CD14-positive monocyte (primary cell): ENCODE results near the gene DZIP1L. TPM values are rescaled to one million over a fixed set of nuclear protein-coding genes. Genes with fewer than 3 reads are reported as not detected.

Source experiments
- DNase-seq, 3 donors: peaks; one replicate each; pipeline ENCODE4 v3.0.0-alpha.2; 2011 to 2022
- H2AFZ ChIP-seq: 2 replicates; pipeline ENCODE4 v1.6.0; 2012; ENCODE audit warnings: mild to moderate bottlenecking, low read depth, low read length, inconsistent platforms; ENCODE audit not compliant: insufficient read depth, poor library complexity, severe bottlenecking
- H3K27ac ChIP-seq, 2 donors: 1 replicate in 1 of 2; 2 replicates in 1 of 2; pipeline ENCODE4 v1.5.1; 2012 to 2013; ENCODE audit warnings: low read length in 2 of 2, control low read depth in 1 of 2, inconsistent platforms in 1 of 2, low read depth in 1 of 2, mild to moderate bottlenecking in 1 of 2
- H3K27me3 ChIP-seq, 2 donors: one replicate each; pipeline versions ENCODE4 v1.6.0 to v1.6.1; 2011 to 2013; ENCODE audit warnings: low read length in 2 of 2; ENCODE audit not compliant: control insufficient read depth in 2 of 2, insufficient read depth in 2 of 2
- H3K36me3 ChIP-seq, 2 donors: replicated peaks in 1 of 2; 1 replicate in 1 of 2; 2 replicates in 1 of 2; pipeline versions ENCODE4 v1.5.1 to v1.6.1; 2012 to 2013; ENCODE audit warnings: low read length in 2 of 2, control low read depth in 1 of 2, inconsistent platforms in 1 of 2, mild to moderate bottlenecking in 1 of 2; ENCODE audit not compliant: insufficient read depth in 2 of 2, control insufficient read depth in 1 of 2
- H3K4me1 ChIP-seq, 2 donors: 1 replicate in 1 of 2; 2 replicates in 1 of 2; pipeline versions ENCODE4 v1.5.1 to v1.6.1; 2012 to 2013; ENCODE audit warnings: low read length in 2 of 2, control low read depth in 1 of 2, inconsistent platforms in 1 of 2, mild to moderate bottlenecking in 1 of 2, moderate library complexity in 1 of 2; ENCODE audit not compliant: insufficient read depth in 2 of 2, control insufficient read depth in 1 of 2
- H3K4me2 ChIP-seq: replicated peaks from 2 replicates; pipeline ENCODE3; 2012; ENCODE audit warnings: low read length, moderate library complexity, mild to moderate bottlenecking; ENCODE audit not compliant: poor library complexity, severe bottlenecking; ENCODE audit errors: extremely low read depth
- H3K4me3 ChIP-seq, 3 experiments: fragments of 200-600 bp in 1 of 3; sonication (generic) in 1 of 3; replicated peaks in 1 of 3; 1 replicate in 2 of 3; 2 replicates in 1 of 3; pipeline ENCODE4 v1.5.1; 2011 to 2013; ENCODE audit warnings: low read length in 3 of 3, mild to moderate bottlenecking in 3 of 3, control low read depth in 2 of 3, low read depth in 2 of 3, inconsistent platforms in 1 of 3, moderate library complexity in 1 of 3
- H3K79me2 ChIP-seq: 2 replicates; pipeline ENCODE4 v1.6.0; 2012; ENCODE audit warnings: mild to moderate bottlenecking, control low read depth, inconsistent platforms, low read length, moderate library complexity; ENCODE audit not compliant: insufficient read depth
- H3K9ac ChIP-seq: 2 replicates; pipeline ENCODE4 v1.6.0; 2017; ENCODE audit warnings: low read length, mild to moderate bottlenecking; ENCODE audit not compliant: insufficient read depth, poor library complexity, severe bottlenecking
- H3K9me3 ChIP-seq, 2 donors: replicated peaks in 1 of 2; 1 replicate in 1 of 2; 2 replicates in 1 of 2; pipeline versions ENCODE4 v1.5.1 to v1.6.1; 2012 to 2013; ENCODE audit warnings: low read length in 2 of 2, control low read depth in 1 of 2; ENCODE audit not compliant: control insufficient read depth in 1 of 2, insufficient read depth in 1 of 2
- H4K20me1 ChIP-seq: 2 replicates; pipeline ENCODE4 v1.6.0; 2012; ENCODE audit warnings: mild to moderate bottlenecking, low read length, control low read depth, moderate library complexity; ENCODE audit not compliant: insufficient read depth
- H3K27ac Mint-ChIP-seq, 7 donors: one replicate each; pipeline ENCODE4 v1.8.0; 2020; ENCODE audit warnings: mild to moderate bottlenecking in 7 of 7, mixed read lengths in 7 of 7, moderate library complexity in 6 of 7, inconsistent platforms in 2 of 7
- H3K27me3 Mint-ChIP-seq, 3 donors: one replicate each; pipeline ENCODE4 v1.8.0; 2021 to 2022; ENCODE audit warnings: low read depth in 3 of 3, mild to moderate bottlenecking in 3 of 3, mixed read lengths in 3 of 3, moderate library complexity in 3 of 3, inconsistent platforms in 1 of 3
- H3K36me3 Mint-ChIP-seq, 2 donors: one replicate each; pipeline ENCODE4 v1.8.0; 2020; ENCODE audit warnings: mixed read lengths in 2 of 2, inconsistent platforms in 1 of 2, mild to moderate bottlenecking in 1 of 2
- H3K4me1 Mint-ChIP-seq: one replicate; pipeline ENCODE4 v1.8.0; 2020; ENCODE audit warnings: mild to moderate bottlenecking, mixed read lengths
- H3K4me3 Mint-ChIP-seq, 2 donors: one replicate each; pipeline ENCODE4 v1.8.0; 2020; ENCODE audit warnings: mild to moderate bottlenecking in 2 of 2, mixed read lengths in 2 of 2, moderate library complexity in 1 of 2
- H3K9me3 Mint-ChIP-seq, 7 donors: one replicate each; pipeline ENCODE4 v1.8.0; 2020 to 2022; ENCODE audit warnings: mixed read lengths in 7 of 7, mild to moderate bottlenecking in 6 of 7, moderate library complexity in 6 of 7, inconsistent platforms in 2 of 7
- WGBS: methylation state at CpG from one replicate; pipeline ENCODE4 v1.1.5; 2013; ENCODE audit warnings: missing lambda C conversion rate; ENCODE audit not compliant: insufficient coverage; 5-methylcytosine and 5-hydroxymethylcytosine counted together
- intact Hi-C, 2 donors: fragments of 100-400 bp; cut with micrococcal nuclease; formaldehyde crosslinking; loops; one replicate each; pipeline versions ENCODE4 v1.15.0 to v1.15.1; 2023
- polyA plus RNA-seq, 3 donors: library from polyadenylated mRNA; depleted of rRNA in 1 of 3; unstranded in 2 of 3; stranded (reverse) in 1 of 3; fragments of 300-500 nt in 2 of 3; fragments of >200 nt in 1 of 3; fragmentation: Illumina TruSeq in 2 of 3; gene quantifications; 1 replicate in 2 of 3; 2 replicates in 1 of 3; pipeline ENCODE4 v1.2.3, GENCODE V29; 2012 to 2021
- TF ChIP-seq, protein P1 (sequence below): fragments of 200-600 bp; IDR thresholded peaks from one replicate; pipeline ENCODE4 v1.8.0; 2022; ENCODE audit warnings: antibody characterized with exemption, mild to moderate bottlenecking

The DZIP1L gene
- polyA plus RNA-seq, 3 donors = 0.50 to 1.8 (median 0.52) TPM

DNA sequence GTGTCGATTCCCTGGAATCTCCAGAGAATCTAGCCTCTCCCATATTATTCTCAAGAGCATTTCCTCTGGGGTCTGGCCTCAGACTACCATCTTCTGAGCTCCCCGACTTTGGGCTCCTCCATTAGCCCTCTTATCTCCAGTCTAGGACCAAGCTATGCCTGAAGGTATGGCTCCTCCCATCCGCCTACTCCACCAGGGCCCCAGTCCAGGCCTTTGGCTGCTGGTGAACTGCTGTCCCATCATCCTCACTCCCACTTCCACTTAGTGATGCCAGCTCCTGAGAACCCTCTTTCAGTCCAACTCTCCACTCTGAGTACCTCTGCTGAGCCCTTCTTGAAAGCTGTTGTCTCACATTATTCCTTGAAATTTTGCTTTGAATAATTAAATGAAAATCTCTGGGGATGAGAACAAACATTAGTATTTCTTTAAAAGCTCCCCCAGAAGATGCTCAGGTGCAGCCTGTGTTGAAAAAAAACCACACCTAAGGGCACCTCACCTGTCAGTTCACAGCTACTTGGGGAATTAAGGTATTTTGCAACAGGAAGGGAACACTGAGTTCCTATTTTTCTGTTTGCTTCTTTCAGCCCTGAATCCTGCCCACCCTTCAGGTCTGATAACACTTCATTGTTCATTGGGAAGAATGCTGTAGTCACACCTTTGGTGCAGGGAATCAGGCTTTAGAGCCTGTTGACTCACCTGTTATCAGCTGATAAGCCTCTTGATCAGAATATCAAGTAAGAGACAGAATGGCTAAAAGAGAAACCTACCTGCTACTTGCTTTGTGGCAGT is 95.9 kb downstream of the DZIP1L start:
- no peaks in the 10 kb centered on the region for H4K20me1 ChIP-seq

DNA sequence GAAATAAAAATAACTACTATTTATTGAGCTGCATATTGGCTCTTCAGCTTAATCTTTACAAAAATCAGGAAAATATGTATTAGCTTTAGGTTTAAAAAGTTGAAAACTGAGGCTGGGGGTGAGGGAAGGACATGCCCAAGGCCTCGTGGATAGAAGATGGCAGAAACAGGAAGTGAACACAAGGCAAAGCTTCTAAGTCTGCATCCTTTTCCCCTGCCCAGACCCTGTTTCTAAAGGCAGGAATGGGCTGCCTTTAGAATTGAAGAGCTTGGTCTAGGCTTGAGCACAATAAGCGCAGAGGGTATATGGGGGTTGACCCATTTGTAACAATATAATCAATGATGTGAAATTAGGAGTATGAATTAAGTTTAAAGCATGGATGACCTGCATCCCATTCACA is 99.3 kb downstream of the DZIP1L start:
- Mint-ChIP-seq H3K27ac (no peak overlapping the region), H3K4me3 (no peak overlapping the region), H3K36me3 (no peaks in the 10 kb centered on the region), H3K27me3 (peaks cover 2 to 3% (median 2%) of the 10 kb centered on the region in 3 donors), H3K9me3 (peaks cover 0 to 5% (median 2%) of the 10 kb centered on the region in 7 donors), H3K4me1 (no peaks in the 10 kb centered on the region)
- no peak for DNase-seq
- Histone ChIP-seq H4K20me1 (no peaks in the 10 kb centered on the region), H3K27ac (no peak overlapping the region), H3K4me2 (no peak overlapping the region), H3K9me3 (no peaks in the 10 kb centered on the region), H3K79me2 (no peaks in the 10 kb centered on the region), H3K36me3 (no peaks in the 10 kb centered on the region), H2AFZ (no peak overlapping the region), H3K9ac (no peak overlapping the region), H3K27me3 (no peaks in the 10 kb centered on the region), H3K4me3 (no peak overlapping the region), H3K4me1 (no peaks in the 10 kb centered on the region)
- 17% methylated on average over 1 of the region's 2 CpGs for WGBS
- intact Hi-C loops = no loop called here
- TF ChIP-seq, protein P1, sequence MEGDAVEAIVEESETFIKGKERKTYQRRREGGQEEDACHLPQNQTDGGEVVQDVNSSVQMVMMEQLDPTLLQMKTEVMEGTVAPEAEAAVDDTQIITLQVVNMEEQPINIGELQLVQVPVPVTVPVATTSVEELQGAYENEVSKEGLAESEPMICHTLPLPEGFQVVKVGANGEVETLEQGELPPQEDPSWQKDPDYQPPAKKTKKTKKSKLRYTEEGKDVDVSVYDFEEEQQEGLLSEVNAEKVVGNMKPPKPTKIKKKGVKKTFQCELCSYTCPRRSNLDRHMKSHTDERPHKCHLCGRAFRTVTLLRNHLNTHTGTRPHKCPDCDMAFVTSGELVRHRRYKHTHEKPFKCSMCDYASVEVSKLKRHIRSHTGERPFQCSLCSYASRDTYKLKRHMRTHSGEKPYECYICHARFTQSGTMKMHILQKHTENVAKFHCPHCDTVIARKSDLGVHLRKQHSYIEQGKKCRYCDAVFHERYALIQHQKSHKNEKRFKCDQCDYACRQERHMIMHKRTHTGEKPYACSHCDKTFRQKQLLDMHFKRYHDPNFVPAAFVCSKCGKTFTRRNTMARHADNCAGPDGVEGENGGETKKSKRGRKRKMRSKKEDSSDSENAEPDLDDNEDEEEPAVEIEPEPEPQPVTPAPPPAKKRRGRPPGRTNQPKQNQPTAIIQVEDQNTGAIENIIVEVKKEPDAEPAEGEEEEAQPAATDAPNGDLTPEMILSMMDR = no peak

More for the DNA sequence above, 95.9 kb downstream of the DZIP1L start:
- Mint-ChIP-seq H3K36me3 (no peaks in the 10 kb centered on the region), H3K27ac (peak overlapping the region in 1 of 7 donors; percentile 76), H3K4me3 (no peak overlapping the region), H3K4me1 (no peaks in the 10 kb centered on the region), H3K9me3 (peaks cover 0 to 5% (median 0%) of the 10 kb centered on the region in 7 donors), H3K27me3 (peaks cover 0 to 2% (median 0%) of the 10 kb centered on the region in 3 donors)
- Histone ChIP-seq H3K9ac (no peak overlapping the region), H3K79me2 (no peaks in the 10 kb centered on the region), H3K27me3 (no peaks in the 10 kb centered on the region), H3K4me2 (no peak overlapping the region), H3K27ac (no peak overlapping the region), H3K36me3 (no peaks in the 10 kb centered on the region), H2AFZ (no peak overlapping the region), H3K4me1 (no peaks in the 10 kb centered on the region), H3K9me3 (no peaks in the 10 kb centered on the region), H3K4me3 (no peak overlapping the region)
- TF ChIP-seq, protein P1 = no peak
- intact Hi-C loops = no loop called here
- DNase-seq = no peak
- WGBS = 95% methylated on average over 3 of the region's 3 CpGs
